HG03097 (cell line): ENCODE results near the gene NHS.
A peak's percentile ranks its signal among the peaks of the same experiment; 100 is the strongest.
"Not testable (repeated sequence)": the region's sequence is repeated elsewhere in the genome, so short reads cannot be mapped to it uniquely, and the experiment has no call there.

Source experiments
- ATAC-seq: cut with Tn5 transposase; IDR thresholded peaks from one replicate; pipeline ENCODE4 v1.9.1; 2021; ENCODE audit not compliant: unreplicated experiment, low FRiP score

Gene NHS

DNA sequence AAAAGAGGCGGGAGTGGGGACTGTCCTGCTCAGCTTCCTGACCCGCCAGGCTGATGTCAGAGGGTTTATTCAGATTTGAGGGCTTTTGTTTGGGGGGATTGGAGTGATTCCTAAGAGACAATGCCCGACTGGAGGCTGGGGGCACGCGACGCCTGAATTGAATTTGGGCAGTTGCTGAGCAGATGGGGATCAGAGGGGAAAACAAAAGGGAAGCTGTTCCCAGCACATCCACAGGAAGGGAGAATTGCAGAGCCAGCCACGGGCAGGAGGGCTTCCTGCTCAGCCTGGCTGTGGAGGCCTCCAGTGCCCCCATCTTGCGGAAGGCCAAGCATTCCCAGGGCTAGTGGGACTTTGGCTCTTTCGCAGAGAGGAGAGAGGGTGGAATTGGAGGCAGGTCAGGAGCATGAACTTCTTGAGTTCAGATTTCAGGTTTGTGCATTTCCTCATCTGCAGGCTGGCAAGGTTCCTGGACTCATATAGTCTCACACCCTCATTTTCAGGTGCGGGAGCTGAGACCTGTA, 162.8 kb downstream of the NHS start:
- ATAC-seq = no peak

DNA sequence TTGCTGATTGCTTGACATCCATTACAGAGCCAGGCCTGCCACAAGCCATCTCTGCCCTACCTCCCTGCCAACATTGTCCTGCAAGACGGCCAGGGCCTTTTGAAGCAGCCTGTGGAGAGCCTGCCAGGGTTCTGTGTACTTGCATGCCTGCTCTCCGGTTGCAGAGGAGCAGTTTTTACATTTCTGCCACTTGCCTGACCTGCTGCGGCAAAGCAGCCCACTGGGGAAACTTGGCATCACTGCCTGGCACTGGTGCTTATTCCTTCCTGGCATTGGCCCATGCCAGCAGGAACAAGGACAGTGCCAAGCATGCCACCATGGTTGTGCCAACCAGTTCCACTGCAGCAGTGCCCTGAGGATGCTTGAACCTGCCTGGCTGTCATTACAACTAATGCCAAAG, 167.1 kb downstream of the NHS start:
- ATAC-seq = no peak

DNA sequence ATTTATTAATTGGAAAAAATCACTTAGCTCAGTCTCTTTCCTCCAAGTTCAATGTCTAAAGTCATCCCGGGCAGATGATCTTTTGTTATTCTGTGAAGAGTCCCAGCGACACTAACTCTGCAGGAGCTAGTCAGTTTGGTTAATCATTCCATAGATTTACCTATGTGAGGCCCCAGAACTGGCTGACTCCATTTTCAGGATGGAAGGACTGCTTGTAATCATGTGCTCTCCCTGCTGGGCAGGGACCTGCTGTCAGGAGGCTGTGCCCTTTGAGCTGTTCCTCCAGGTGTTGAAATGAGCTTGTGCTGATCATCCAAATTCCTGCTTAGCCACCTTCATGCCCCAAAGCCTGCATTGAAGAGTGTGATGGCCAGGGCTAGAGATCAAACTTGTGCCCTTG, 169.8 kb downstream of the NHS start:
- no peak for ATAC-seq

DNA sequence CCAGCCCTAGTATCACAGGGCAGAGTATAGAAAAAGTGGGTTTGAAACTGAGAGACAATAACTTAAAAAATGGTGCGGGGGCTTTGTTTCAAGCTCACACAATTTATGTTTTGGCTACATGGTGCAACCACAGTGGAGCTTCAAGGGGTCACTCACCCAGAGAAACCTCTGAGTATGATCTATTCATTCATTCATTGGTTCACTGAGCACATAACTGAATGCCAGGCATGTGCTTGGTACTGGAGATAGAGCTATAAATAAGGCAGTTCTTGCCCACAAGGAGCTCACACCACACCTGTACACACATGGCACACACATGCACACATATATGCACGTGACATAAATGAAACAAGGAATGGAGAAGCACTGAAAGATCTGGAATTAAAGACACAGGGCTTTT, 171.4 kb downstream of the NHS start:
- no peak for ATAC-seq

DNA sequence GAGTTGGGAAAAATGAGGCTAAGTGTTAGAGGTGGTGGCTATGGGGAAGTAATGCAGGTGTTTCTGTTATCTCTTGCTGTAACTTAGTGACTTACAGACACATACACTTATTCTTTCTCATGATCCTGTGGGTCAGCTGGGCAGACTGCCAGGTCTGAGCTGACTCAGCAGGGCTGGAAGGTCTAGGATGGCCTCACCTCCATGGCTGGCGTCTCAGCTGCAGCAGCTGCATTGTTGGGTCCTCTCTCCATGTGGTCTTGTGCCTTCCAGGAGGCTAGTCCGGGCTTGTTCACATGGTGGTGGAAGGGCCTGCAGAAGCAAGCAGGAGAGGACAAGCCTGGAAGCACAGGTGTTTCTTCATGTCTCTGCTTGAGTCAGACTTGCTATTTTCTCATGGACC, 172.7 kb downstream of the NHS start:
- ATAC-seq = peak; percentile 61

DNA sequence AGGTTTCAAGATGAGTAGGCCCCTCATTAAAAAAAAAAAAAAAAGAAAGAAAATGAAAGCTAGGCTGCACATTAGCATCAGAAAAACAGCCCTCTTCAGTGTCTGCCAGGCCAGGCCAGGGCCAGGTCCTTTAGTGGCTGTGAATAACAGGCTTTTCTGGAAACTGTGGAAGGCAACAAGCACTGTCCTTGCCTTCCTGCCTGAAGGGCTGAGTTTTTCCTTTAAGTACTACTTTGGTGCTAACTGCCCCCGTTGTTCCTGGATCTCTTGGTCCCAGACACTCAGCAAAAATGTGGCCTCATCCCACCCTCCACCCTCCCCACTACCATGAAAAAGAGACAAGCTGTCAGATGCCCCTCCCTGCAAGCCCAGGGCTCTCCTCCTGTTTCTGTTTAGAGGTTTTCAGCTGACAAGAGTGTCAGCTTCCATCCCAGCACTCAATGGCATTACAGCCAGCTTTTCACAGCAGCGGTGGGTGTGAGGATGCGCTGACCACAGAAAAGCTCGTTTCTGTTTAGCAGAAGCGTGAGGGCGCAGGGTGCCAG, 174.2 kb downstream of the NHS start:
- ATAC-seq = no peak

DNA sequence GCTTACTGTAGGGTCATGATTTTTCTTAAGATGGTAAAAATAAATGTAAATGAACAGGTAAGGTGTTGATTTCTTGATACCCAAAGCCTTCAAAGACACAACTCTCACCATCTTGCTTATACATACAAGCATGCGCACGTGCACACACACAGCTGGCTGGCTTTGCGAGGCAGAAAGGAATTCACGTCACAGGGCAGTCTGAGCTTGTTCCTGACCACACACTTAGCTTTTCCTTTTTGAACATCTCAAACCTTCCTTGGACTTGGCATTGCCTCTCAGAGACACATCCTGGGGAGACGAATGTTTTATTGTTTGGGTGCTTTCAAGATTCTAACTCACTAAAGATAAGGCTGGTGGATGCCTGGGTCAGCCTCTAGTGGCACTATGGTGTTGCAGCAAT, 175.0 kb downstream of the NHS start:
- no peak for ATAC-seq

DNA sequence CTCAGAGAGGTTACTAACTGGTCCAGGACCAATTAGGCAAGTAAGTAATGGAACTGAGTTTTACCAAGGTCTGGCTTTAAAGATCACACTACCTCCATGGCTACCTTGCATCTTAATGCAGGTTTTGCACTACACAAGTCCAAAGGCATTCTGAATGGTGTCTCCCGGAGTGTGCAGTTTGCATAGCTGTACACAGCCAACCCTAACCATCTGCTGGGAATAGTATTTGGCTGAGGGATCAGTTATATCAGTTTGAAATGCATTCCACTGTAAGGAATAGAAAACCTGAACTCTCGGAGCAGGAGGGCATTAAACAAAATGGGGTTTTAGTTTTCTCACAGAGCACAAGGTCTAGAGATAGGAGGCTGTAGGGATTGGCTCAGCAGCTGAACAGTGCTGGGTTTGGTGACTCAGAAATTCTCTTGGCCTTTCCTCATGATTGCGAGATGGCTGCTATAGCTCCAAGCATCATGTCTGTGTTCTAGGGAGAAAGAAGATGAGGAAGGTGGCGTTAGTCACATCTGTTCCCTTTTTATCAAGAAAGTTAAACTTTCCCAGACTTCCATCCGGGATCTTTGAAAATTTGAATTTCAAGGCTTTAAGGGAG, 177.1 kb downstream of the NHS start:
- ATAC-seq = no peak

DNA sequence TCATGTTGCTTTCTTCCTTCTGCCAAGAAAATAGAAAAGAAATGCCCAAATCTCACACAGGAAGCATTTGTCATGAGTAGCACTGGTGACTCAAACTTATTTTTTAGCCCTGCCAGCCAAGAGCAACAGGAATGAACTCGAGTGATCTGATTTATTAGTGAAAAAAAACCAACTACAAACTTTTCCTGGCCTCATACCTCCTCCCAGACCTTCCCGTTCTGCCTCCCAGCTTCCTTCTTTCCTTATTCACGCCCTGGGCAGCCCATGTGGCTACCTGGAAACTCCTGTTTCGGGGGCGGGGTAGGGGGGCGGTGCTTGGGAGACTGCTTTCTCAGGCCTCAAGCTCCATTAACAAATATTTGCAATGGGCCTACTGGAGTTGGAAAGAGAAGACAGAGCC, 178.5 kb downstream of the NHS start:
- no peak for ATAC-seq

DNA sequence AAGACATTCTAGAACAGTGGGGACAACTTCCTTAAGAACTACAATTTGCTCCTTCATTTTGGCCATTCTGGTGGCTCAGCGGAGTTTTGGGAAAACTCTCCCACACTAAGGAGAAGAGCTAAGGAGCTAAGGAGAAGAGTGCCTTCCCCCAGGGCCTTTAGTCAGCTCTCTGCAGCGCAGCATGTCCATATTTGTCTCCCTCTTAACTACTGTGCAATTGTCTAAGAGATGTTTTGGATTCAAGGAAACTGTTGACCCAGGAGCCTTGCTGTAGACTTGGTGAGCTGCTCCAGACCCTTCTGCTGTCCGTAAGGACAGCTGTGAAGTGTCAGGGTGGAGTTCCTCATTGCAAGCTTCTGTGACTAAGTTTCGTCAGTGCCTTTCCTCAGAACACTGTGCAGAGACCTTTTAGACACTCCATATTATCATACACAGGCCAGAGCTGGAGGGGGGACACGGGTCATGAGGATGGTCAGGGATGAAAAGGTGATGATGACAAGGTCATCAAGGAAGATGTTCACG, 179.0 kb downstream of the NHS start:
- no peak for ATAC-seq

DNA sequence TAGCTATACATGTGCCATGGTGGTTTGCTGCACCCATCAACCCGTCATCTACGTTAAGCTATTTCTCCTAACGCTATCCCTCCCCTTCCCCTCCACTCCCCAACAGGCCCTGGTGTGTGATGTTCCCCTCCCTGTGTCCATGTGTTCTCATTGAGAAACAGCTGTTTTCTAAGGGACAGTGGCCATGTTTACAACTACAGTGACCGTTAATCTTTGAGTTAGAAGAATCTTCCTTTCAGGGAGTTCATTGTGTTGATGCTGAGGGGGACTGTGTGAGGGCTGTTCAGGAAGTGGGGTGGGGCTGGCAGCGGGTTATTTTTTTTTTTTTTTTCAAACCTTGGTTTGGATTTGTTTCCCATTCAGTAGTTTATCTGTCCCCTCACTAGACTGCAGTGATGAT, 179.9 kb downstream of the NHS start:
- ATAC-seq = no peak

DNA sequence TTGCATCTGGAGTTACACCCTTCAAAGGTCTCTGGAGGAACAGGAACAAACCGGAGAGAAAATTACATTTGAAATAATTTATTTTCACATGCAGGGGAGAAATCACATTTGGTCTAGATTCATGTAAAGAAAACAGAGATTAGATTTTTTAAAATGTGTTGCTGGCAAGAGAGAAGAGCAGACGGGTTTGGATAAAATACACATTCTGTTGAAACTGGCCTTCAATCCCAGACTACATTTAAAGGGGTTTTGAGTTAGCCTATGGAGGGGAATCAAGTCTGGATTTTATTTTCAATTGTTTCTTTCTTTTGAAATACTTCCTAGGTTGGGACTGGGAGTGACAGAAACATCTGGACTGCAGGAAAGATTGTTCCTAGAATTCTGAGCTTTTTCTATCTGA, 180.8 kb downstream of the NHS start:
- no peak for ATAC-seq

DNA sequence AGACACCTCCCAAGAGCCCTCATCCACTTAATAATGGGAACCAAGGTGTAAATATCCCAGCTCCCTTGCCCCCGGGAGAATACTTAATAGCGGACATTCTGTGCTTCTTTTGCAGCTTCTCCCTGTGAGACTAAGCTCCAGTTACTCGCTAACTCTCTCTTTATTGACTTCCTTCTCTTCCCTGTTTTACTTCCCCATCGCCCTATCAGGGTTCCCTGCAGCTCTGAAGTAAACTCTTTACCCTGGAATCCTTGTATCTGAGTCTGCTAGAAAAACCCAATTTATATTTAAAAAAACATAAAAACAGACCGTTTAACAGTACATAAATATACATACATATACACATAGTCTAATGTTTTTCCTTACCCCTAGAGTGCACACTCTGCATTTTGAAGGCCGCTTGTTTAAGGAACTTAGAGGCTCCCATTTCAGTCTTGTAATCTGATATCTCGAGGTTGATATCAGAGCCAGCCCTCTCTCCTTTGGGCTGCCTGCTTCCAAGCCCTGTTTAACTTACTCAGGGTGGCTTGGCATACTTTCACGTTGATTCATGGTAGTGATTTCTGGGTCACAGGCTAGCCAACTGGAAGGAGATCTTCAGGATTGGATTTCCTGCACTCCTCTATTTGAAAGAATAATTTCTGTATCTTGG, 184.9 kb downstream of the NHS start:
- ATAC-seq = no peak

DNA sequence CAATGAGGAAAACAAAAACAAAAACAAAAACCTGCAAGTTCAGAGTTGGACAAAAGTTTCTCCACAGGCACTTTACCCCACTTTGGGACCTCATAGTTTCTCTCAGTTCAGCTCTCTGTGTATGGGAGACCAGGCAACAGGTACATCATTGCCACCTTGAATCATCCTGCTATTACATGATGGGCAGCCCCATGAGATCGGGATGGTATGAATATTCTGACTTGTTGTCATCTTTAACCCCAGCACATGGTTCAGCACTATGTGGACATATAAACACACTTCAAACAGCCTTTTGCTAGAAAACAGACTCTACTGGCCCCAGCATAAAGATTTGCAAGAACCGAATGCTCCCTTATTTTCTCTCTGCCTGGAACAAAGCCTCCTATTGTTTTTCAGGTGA, 185.4 kb downstream of the NHS start:
- ATAC-seq = no peak

DNA sequence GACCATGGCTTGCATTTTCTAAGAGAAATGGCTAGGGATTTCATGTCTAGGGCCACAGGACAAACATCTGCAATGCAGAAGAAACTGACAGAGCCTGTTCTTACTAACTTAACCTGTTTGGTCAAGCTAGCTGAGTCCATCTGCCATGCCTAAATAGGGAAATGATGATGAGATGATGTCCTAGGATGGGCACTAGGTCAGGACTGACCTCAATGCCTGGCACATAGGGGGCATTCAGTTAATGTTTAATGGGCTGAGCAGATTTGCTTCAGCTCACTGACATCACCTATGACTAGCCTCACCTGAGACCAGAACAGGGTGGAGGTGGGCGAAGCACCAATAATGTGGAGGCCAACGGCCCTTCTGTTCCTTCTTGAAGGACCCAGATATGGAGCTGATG, 188.1 kb downstream of the NHS start:
- ATAC-seq = no peak

DNA sequence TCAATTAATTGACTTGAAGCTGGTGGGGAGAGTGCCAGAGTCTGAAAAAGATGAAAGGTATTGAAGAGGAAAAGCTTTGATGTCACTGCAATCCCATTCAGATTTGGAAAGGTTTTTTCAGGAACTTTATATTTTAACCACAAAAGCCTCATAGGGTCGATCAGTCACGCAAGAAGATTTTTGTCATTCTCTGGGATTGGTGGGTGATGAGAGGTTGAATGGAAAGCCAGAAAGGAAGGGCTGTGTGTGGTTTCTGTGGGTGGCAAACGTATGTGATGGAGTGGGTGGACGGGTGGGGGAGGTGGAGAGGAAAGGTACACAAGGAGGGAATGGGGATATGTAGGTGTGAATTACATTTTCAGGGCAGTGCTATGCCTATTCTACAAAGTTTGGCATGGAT, 188.5 kb downstream of the NHS start:
- ATAC-seq = no peak

DNA sequence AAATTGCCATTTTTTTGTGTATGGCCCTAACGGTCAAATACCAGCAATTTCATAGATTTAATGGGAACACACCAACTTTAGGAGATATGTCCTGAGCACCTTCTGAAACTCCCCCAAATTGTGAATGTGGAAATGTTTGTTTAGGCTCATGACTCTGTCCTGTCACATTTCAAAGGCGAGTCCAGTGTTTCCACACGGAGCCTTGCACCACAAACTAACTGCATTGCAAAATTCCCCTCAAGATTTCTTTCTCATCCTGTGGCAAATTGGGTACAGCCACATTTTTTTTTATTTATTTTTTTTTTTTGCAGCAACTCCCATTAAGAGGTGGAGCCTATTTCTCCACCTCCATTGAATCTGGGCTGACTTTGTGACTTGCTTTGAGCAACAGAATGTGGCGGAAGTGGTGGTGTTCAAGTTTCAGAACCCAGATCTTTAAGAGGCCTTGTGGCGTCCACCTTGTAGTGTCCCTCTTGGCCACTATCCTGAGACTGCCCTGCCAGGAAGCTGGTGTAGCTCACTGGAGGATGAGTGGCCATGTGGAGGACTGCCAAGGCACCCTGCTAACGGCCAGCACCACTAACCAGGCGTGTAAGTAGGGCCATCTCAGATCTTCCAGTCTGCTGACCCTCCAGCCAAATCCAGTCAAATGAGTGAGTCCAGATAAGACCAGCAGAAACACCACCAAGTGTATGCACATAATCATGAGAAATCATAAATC, 189.8 kb downstream of the NHS start:
- ATAC-seq = no peak

DNA sequence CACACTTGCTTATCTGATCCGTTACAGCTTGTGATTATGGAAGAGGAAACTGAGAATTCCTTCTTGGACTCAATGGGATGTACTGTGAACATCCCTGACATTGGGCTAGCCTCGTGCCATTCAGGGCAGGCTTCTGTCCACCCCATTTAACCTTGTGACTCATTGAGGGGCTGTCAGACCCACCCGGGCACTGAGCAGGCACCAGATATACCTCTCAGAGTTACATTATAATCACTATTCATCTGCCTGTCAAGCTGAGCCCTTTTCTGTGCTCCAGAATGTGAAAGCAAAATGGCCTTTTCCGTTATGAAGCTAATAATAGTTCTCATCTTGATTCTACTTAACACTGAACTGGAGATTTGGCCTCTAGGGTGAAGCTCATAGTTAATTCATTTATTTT, 191.7 kb downstream of the NHS start:
- no peak for ATAC-seq

DNA sequence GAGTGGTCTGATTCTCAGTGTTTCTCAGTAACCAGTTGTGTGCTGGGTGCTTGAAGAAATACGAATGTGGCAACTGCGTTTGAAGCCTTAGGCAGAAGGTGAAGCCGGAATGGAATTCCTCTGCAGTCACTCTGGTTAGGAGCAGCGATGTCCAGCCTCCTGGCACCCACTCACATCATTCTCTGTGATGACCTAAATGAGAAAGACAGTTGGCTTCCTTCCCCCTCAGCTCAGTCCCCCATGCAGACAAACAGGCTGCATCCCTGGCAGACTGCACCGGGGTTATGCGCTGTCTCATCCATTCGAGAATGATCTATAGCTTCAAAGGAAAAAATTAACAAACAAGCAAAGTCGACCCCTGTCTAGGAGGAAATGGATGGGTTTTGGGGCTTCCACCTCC, 192.2 kb downstream of the NHS start:
- no peak for ATAC-seq

DNA sequence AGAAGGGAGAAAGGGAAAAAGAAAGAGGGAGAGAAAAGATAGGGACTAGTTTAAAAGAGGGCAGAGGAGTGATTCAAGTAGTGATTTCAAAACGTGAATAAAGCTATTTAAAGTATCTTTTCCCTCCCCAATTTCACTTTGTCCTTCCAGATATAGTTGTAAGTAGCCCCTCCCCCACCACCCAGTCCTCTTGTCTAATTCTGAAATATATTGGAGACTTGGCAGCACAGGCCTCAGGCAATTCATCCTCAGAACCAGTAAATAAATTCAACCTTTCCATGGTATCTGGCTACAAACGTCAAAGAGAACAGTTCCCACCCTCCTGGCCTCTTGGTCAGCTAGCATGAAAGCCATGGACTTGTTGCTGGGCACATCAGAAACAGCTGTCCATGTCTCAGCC, 192.8 kb downstream of the NHS start:
- no peak for ATAC-seq

DNA sequence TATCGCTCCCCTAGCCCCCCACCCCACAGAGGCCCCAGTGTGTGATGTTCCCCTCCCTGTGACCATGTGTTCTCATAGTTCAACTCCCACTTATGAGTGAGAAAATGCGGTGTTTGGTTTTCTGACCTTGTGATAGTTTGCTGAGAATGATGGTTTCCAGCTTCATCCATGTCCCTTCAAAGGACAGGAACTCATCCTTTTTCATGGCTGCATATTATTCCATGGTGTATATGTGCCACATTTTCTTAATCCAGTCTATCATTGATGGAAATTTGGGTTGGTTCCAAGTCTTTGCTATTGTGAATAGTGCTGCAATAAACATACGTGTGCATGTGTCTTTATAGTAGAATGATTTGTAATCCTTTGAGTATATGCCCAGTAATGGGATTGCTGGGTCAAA, 193.8 kb downstream of the NHS start:
- ATAC-seq = not testable (repeated sequence)
